HG02970 (cell line): ENCODE data around the gene MRC2.
"Not testable (repeated sequence)": the region's sequence is repeated elsewhere in the genome, so short reads cannot be mapped to it uniquely, and the experiment has no call there.

Source experiments
- ATAC-seq: cut with Tn5 transposase; IDR thresholded peaks from one replicate; pipeline ENCODE4 v1.9.1; 2021; ENCODE audit warnings: mild to moderate bottlenecking, moderate library complexity, moderate number of reproducible peaks; ENCODE audit not compliant: unreplicated experiment, low FRiP score

Gene MRC2

GRCh38 chr17:62676952-62677596 is 49.6 kb downstream of the MRC2 start:
- ATAC-seq, result no peak

- ATAC-seq, result no peak
These were observed 50.9 kb downstream of the MRC2 start for GRCh38 chr17:62678214-62678919.

- no peak for ATAC-seq
These were observed 52.5 kb downstream of the MRC2 start for GRCh38 chr17:62679866-62680377.

- no peak for ATAC-seq
These were observed 53.1 kb downstream of the MRC2 start for GRCh38 chr17:62680541-62681052.

- no peak for ATAC-seq
These were observed 53.8 kb downstream of the MRC2 start for GRCh38 chr17:62681061-62681938.

GRCh38 chr17:62681939-62682381 is 54.5 kb downstream of the MRC2 start:
- no peak for ATAC-seq

- no peak for ATAC-seq
These were observed 56.7 kb downstream of the MRC2 start for GRCh38 chr17:62684179-62684578.

- ATAC-seq, result no peak
These were observed 60.5 kb downstream of the MRC2 start for GRCh38 chr17:62687997-62688396.

- no peak for ATAC-seq
These were observed 61.1 kb downstream of the MRC2 start for GRCh38 chr17:62688398-62689160.

GRCh38 chr17:62689441-62690167 is 62.1 kb downstream of the MRC2 start:
- no peak for ATAC-seq

GRCh38 chr17:62690168-62690897 is 62.9 kb downstream of the MRC2 start:
- ATAC-seq, result no peak

- not testable (repeated sequence) for ATAC-seq
These were observed 64.1 kb downstream of the MRC2 start for GRCh38 chr17:62691589-62691915.

GRCh38 chr17:62692159-62692651 is 64.7 kb downstream of the MRC2 start:
- ATAC-seq, result no peak

- ATAC-seq, result no peak
These were observed 65.4 kb downstream of the MRC2 start for GRCh38 chr17:62692721-62693431.

- ATAC-seq, result no peak
These were observed 66.3 kb downstream of the MRC2 start for GRCh38 chr17:62693616-62694409.

GRCh38 chr17:62695093-62695738 is 67.7 kb downstream of the MRC2 start:
- not testable (repeated sequence) for ATAC-seq

GRCh38 chr17:62696256-62696655 is 68.8 kb downstream of the MRC2 start:
- ATAC-seq, result no peak
